ENCODE data around the gene IL1RL2.

Gene IL1RL2

DNA sequence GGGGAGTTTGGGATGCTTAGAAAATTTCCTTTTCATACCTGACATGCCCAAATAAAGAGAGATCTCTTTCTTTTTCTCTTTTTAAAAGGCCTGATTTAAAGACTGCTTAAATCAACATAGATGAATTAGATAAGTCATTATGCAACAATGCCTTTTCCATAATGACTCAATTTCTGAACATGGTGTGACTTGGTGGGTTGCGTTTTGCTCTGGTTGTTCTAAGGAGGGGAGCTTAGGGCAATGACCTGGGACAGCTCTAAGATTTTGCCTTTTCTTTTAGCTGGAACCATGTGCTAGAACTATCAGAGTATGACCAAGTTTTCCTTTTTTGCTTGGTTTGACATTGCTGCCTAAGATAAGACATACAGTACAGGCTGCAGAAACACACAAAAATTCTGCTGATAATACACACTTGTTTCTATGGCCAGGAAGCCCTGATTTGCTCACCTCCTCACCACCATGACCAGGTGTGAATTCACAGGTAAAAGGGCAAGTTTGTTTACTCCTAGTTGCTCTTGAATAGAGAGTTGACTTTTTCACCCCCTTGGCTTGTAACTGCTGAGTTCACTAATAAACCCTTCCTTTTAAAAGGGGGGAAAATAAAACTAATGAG lies 66.4 kb downstream of the IL1RL2 start:
- TF ChIP-seq, protein P1, sequence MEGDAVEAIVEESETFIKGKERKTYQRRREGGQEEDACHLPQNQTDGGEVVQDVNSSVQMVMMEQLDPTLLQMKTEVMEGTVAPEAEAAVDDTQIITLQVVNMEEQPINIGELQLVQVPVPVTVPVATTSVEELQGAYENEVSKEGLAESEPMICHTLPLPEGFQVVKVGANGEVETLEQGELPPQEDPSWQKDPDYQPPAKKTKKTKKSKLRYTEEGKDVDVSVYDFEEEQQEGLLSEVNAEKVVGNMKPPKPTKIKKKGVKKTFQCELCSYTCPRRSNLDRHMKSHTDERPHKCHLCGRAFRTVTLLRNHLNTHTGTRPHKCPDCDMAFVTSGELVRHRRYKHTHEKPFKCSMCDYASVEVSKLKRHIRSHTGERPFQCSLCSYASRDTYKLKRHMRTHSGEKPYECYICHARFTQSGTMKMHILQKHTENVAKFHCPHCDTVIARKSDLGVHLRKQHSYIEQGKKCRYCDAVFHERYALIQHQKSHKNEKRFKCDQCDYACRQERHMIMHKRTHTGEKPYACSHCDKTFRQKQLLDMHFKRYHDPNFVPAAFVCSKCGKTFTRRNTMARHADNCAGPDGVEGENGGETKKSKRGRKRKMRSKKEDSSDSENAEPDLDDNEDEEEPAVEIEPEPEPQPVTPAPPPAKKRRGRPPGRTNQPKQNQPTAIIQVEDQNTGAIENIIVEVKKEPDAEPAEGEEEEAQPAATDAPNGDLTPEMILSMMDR (IDR thresholded peaks at IDR 0.05; ENCODE audit: extremely low read depth, insufficient read depth, missing control alignments), result no peak
- in situ Hi-C loops (cut with MboI; ENCODE audit: low pct_unique_long_range_greater_than_20kb, low sequenced_read_pairs, unreplicated experiment), result loop anchor here (10.0 kb wide), 1 partner anchor 182 kb away; no protein-coding TSS in a partner anchor
- DNase-seq (ENCODE audit: low spot score), result no peak

DNA sequence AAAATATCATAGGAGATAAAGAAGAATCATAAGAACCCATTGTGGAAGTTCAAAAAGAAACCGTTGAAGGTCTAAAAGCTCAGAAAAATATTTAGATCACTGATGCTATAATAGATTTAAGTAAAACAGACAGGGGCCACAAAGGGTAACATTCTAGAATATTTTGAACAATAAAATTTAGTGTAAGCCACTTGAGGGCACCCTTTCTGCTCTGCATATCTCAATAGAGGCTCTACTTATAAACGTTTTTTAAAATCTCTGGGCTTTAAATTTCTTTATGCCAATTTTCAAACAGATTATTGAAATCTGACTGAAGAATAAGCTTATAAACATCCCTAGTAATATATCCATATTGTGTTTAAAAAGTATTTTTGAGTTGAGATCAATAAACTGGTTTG lies 66.9 kb downstream of the IL1RL2 start:
- DNase-seq (ENCODE audit: low spot score), result no peak
- in situ Hi-C loops (cut with MboI; ENCODE audit: low pct_unique_long_range_greater_than_20kb, low sequenced_read_pairs, unreplicated experiment), result loop anchor here (10.0 kb wide), 1 partner anchor 181 kb away; no protein-coding TSS in a partner anchor
- TF ChIP-seq, protein P1 (IDR thresholded peaks at IDR 0.05; ENCODE audit: extremely low read depth, insufficient read depth, missing control alignments), result peak; percentile 30

DNA sequence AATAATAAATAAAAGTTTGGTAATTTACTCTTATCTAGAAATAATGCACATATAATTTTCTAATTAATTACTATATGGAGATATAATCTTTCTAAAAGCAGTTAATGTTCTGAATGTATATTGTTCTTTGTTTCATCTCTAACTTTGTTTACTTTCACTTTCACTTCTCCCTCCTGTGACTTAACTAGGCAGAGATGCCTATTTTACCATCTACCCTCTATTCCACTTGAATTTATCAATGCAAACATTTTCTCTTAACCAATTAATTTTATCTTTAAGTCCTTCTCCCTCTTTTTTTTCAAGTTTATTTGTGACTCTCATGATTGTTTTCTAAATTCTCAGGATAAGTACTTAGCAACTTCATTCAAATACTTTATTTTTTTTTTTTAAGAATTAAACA lies 69.5 kb downstream of the IL1RL2 start:
- in situ Hi-C loops (cut with MboI; ENCODE audit: low pct_unique_long_range_greater_than_20kb, low sequenced_read_pairs, unreplicated experiment), result loop anchor here (10.0 kb wide), 1 partner anchor 179 kb away; no protein-coding TSS in a partner anchor
- DNase-seq (ENCODE audit: low spot score), result no peak
- TF ChIP-seq, protein P1 (IDR thresholded peaks at IDR 0.05; ENCODE audit: extremely low read depth, insufficient read depth, missing control alignments), result no peak

DNA sequence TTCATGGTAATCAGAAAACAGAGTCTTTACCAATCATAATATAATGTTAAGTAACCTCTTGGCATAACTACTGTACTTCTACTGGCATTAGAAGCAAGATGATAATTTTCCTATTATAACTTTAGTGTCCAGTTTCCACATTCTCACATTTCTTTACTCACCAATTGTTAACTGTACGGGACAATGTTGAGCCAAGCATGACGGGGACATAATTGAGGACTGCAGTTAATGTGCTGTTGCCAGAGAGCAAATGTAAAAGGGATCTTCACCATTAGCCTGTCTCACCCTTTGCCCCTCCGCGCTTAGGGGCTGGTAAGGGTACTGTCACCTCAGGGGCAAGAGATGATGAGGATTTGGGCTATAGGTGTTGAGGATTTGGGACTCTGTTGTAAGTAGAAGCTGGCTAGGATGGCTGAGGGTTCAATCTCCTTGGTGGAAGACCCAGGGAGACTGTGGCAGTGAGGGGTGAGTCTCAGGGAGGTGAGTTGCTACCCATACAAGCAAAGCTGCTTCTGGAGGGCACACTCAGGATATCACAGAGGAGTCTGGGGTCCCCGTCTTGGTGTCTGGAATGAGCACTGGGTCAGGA lies 70.1 kb downstream of the IL1RL2 start:
- TF ChIP-seq, protein P1 (IDR thresholded peaks at IDR 0.05; ENCODE audit: extremely low read depth, insufficient read depth, missing control alignments), result no peak
- in situ Hi-C loops (cut with MboI; ENCODE audit: low pct_unique_long_range_greater_than_20kb, low sequenced_read_pairs, unreplicated experiment), result loop anchor here (10.0 kb wide), 1 partner anchor 178 kb away; no protein-coding TSS in a partner anchor
- DNase-seq (ENCODE audit: low spot score), result no peak

DNA sequence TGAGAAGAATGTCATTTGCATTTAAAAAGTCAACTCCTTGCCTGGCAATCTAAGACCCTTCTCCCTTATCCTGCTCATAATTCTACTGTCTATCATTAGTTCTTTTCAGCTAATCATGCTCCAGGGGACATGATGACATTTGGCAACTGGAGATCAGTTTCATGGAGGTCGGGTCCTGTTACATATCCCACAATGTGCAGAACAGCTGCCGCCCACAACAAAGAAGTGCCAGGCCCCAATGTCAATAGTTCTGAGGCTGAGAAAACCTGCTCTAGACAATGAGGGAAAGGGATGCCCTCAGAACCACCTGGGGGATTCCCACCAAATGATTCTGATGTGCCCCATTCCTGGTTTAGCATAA lies 71.2 kb downstream of the IL1RL2 start:
- in situ Hi-C loops (cut with MboI; ENCODE audit: low pct_unique_long_range_greater_than_20kb, low sequenced_read_pairs, unreplicated experiment), result loop anchor here (10.0 kb wide), 1 partner anchor 177 kb away; no protein-coding TSS in a partner anchor
- DNase-seq (ENCODE audit: low spot score), result no peak

DNA sequence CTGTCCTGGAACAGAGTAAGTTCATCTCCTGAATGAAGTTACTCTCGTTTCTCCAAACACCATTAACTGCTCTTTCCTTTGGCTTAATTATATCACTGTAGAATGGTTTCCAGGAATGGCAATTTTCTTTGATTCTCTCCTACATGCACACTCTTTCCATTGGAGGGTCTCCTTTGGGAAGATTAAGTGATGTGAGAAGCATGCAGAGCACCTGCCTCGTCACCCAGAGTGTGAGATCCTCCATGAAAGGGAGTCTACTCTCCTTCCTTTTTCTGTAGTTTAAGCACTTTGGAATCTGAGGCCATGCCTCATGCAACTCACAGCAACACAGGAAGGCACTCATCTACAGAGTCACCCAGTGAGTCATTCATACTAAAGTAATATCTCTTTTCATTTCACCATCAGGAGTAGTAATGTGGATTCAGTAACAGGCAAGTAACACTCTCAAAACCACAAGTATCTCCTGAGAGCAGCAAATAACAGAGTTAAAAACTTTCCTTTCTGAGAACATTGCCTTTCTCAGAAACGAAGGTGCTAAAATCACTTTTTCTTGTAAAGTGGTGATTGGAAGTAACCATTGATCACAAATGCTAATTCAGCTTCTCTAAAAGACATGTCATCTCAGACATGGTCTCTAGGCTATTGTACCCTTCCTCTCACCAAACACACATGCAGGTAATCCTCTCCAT lies 71.7 kb downstream of the IL1RL2 start:
- in situ Hi-C loops (cut with MboI; ENCODE audit: low pct_unique_long_range_greater_than_20kb, low sequenced_read_pairs, unreplicated experiment), result loop anchor here (10.0 kb wide), 1 partner anchor 176 kb away; no protein-coding TSS in a partner anchor
- no peak for DNase-seq (ENCODE audit: low spot score)
- TF ChIP-seq, protein P1 (IDR thresholded peaks at IDR 0.05; ENCODE audit: extremely low read depth, insufficient read depth, missing control alignments), result no peak

More for the DNA sequence above, 71.2 kb downstream of the IL1RL2 start:
- TF ChIP-seq, protein P1 (IDR thresholded peaks at IDR 0.05; ENCODE audit: extremely low read depth, insufficient read depth, missing control alignments), result no peak
